ENCODE measurements around the gene SOX9. TPM values are rescaled to one million over a fixed set of nuclear protein-coding genes. Genes with fewer than 3 reads are reported as not detected.

The SOX9 gene
- total and polyA plus RNA-seq, 2 donors from 2014 or later: 5.8 to 79.3 TPM

DNA sequence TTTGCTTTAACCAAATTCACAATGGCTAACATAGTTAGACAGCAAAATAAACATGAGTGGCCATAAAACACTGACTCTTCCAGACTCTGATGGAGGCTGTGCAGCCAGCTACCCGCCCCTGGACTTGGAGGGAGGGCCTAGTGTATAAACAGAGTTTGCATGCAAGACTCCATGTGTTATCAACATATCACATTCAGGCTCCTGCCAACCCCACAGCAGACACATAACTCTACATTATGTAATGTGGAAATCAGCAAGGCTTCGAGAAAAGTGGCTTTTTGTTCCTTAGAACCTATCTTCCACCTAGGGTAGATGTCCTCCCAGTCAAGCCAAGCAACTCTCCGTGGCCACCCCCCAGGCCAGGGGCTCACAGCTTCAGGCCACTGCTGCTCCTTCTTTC, 19.3 kb upstream of the SOX9 start:
- no peak overlapping the region for H3K27ac ChIP-seq (ENCODE audit: low read depth in 2 of 2, low read length in 2 of 2)
- no peaks in the 10 kb centered on the region for H3K27me3 ChIP-seq (ENCODE audit: control insufficient read depth, insufficient read depth, low read length)
- intact Hi-C loops (cut with DNase I): no loop called here
- no peaks in the 10 kb centered on the region for H3K9me3 ChIP-seq (ENCODE audit: control insufficient read depth in 2 of 3, insufficient read depth in 1 of 3, low read length in 3 of 3)
- FAIRE-seq (no peak), DNase-seq (no peak)
- TF ChIP-seq, protein P1, sequence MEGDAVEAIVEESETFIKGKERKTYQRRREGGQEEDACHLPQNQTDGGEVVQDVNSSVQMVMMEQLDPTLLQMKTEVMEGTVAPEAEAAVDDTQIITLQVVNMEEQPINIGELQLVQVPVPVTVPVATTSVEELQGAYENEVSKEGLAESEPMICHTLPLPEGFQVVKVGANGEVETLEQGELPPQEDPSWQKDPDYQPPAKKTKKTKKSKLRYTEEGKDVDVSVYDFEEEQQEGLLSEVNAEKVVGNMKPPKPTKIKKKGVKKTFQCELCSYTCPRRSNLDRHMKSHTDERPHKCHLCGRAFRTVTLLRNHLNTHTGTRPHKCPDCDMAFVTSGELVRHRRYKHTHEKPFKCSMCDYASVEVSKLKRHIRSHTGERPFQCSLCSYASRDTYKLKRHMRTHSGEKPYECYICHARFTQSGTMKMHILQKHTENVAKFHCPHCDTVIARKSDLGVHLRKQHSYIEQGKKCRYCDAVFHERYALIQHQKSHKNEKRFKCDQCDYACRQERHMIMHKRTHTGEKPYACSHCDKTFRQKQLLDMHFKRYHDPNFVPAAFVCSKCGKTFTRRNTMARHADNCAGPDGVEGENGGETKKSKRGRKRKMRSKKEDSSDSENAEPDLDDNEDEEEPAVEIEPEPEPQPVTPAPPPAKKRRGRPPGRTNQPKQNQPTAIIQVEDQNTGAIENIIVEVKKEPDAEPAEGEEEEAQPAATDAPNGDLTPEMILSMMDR (IDR thresholded peaks at IDR 0.05; ENCODE audit: borderline replicate concordance, extremely low read depth, insufficient read depth): no peak
- no peaks in the 10 kb centered on the region for H3K4me1 ChIP-seq (ENCODE audit: control insufficient read depth in 2 of 3, insufficient read depth in 2 of 3, low read depth in 1 of 3, low read length in 3 of 3)
- H3K36me3 ChIP-seq (ENCODE audit: control insufficient read depth in 2 of 3, insufficient read depth in 3 of 3, low read length in 3 of 3): no peaks in the 10 kb centered on the region
- no peak overlapping the region for H3K4me3 ChIP-seq (ENCODE audit: low read length in 3 of 3)
- no peak overlapping the region for H3K9ac ChIP-seq (ENCODE audit: low read length in 3 of 3)

DNA sequence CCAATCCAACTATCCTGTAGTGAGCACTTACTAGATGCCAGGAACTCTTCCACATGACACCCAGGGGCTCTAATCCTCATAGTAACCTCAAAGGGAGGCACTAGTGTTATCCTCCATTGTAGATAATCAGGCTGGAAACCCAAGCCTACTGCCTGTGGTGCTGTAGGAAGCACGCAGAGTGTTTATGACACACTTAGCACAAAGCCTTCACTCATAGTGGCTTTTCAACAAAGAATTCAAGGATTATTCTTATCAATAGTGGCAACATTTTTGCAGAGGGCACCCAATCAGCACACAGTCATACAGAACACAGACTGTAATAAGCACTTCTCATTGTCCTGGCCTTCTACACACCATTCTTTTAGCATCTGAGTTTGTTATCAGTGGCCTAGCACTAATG, 18.5 kb upstream of the SOX9 start:
- intact Hi-C loops (cut with DNase I): no loop called here
- Histone ChIP-seq H3K9ac (ENCODE audit: low read length in 3 of 3) (no peak overlapping the region), H3K36me3 (ENCODE audit: control insufficient read depth in 2 of 3, insufficient read depth in 3 of 3, low read length in 3 of 3) (no peaks in the 10 kb centered on the region), H3K27me3 (ENCODE audit: control insufficient read depth, insufficient read depth, low read length) (no peaks in the 10 kb centered on the region), H3K9me3 (ENCODE audit: control insufficient read depth in 2 of 3, insufficient read depth in 1 of 3, low read length in 3 of 3) (no peaks in the 10 kb centered on the region), H3K27ac (ENCODE audit: low read depth in 2 of 2, low read length in 2 of 2) (no peak overlapping the region), H3K4me1 (ENCODE audit: control insufficient read depth in 2 of 3, insufficient read depth in 2 of 3, low read depth in 1 of 3, low read length in 3 of 3) (no peaks in the 10 kb centered on the region), H3K4me3 (ENCODE audit: low read length in 3 of 3) (no peak overlapping the region)
- FAIRE-seq (no peak), DNase-seq (no peak)
- TF ChIP-seq, protein P1 (IDR thresholded peaks at IDR 0.05; ENCODE audit: borderline replicate concordance, extremely low read depth, insufficient read depth): no peak

DNA sequence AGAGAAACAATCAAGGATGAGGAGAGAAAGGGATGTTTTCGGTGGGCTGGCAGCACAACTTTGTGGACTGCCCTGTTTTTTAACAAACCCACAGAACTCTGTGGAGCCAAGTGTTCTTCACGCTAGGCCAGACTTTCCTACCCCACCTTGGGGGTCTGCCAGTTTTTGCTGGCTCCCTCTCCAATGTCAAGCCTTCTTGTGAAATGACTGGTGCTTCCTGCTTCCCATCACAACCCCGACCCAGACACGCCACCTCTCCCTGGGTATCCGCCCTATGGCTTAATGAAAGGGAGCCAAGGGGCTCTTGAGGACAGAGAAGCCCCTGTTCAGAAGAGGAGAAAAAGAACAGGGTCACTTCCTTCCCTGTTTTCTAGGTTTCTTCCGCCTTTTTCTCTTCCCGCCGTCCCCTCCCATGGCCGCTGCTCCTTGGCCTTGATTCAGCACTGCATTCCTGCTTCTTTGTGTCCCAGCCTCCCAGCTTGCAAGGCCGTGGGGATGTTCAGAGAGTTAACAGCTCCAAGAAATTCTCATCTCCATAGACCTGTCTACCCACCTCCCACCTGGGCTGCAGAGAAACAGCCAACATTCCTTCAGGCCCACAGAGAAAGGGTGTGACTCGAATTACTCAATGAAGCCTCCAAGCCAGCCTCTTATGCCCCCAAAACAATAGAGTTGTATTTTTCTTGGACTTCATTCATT, 16.5 kb upstream of the SOX9 start:
- H3K9ac ChIP-seq (ENCODE audit: low read length in 3 of 3): no peak overlapping the region
- TF ChIP-seq, protein P1 (IDR thresholded peaks at IDR 0.05; ENCODE audit: borderline replicate concordance, extremely low read depth, insufficient read depth): no peak
- no peak overlapping the region for H3K4me3 ChIP-seq (ENCODE audit: low read length in 3 of 3)
- FAIRE-seq (no peak), DNase-seq (no peak)
- no peaks in the 10 kb centered on the region for H3K4me1 ChIP-seq (ENCODE audit: control insufficient read depth in 2 of 3, insufficient read depth in 2 of 3, low read depth in 1 of 3, low read length in 3 of 3)
- intact Hi-C loops (cut with DNase I): no loop called here
- H3K27ac ChIP-seq (ENCODE audit: low read depth in 2 of 2, low read length in 2 of 2): no peak overlapping the region
- H3K9me3 ChIP-seq (ENCODE audit: control insufficient read depth in 2 of 3, insufficient read depth in 1 of 3, low read length in 3 of 3): no peaks in the 10 kb centered on the region
- no peaks in the 10 kb centered on the region for H3K27me3 ChIP-seq (ENCODE audit: control insufficient read depth, insufficient read depth, low read length)
- no peaks in the 10 kb centered on the region for H3K36me3 ChIP-seq (ENCODE audit: control insufficient read depth in 2 of 3, insufficient read depth in 3 of 3, low read length in 3 of 3)

DNA sequence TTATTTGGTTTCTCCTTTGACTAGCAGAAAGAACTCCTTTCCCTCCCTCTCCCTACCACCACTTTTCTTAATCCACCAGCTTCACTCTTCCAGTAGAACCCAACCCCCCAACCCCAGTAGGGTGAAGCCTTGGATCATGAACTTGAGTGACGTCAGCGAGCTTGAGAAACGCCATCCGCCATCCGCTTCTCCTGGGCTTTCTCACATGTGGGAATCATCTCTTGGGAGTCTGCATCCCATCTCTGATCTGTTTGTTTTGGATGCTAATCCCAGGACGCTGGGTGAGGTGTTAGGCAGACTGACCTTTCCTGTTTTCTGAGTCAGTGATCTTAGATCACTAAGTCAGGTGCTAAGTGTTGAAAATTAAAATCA, 16.0 kb upstream of the SOX9 start:
- H3K27me3 ChIP-seq (ENCODE audit: control insufficient read depth, insufficient read depth, low read length): no peaks in the 10 kb centered on the region
- intact Hi-C loops (cut with DNase I): no loop called here
- H3K9me3 ChIP-seq (ENCODE audit: control insufficient read depth in 2 of 3, insufficient read depth in 1 of 3, low read length in 3 of 3): no peaks in the 10 kb centered on the region
- no peaks in the 10 kb centered on the region for H3K4me1 ChIP-seq (ENCODE audit: control insufficient read depth in 2 of 3, insufficient read depth in 2 of 3, low read depth in 1 of 3, low read length in 3 of 3)
- FAIRE-seq: no peak
- no peak overlapping the region for H3K4me3 ChIP-seq (ENCODE audit: low read length in 3 of 3)
- TF ChIP-seq, protein P1 (IDR thresholded peaks at IDR 0.05; ENCODE audit: borderline replicate concordance, extremely low read depth, insufficient read depth): no peak
- no peak overlapping the region for H3K9ac ChIP-seq (ENCODE audit: low read length in 3 of 3)
- no peak overlapping the region for H3K27ac ChIP-seq (ENCODE audit: low read depth in 2 of 2, low read length in 2 of 2)
- no peak for DNase-seq
- no peaks in the 10 kb centered on the region for H3K36me3 ChIP-seq (ENCODE audit: control insufficient read depth in 2 of 3, insufficient read depth in 3 of 3, low read length in 3 of 3)

Data from kidney (tissue), 14 donors.